Panc1 (cell line): ENCODE measurements around the gene KAT6B. TPM values are rescaled to one million over a fixed set of nuclear protein-coding genes. Genes with fewer than 3 reads are reported as not detected.

ENCODE experiments used
- ATAC-seq: fragments of 200-7000 bp; cut with Tn5 transposase; 2 replicates; pipeline ENCODE4 v1.9.1; 2020; ENCODE audit warnings: mild to moderate bottlenecking, moderate library complexity
- BruUV-seq: library from RNA; stranded (reverse); fragments of 400-500 nt; replicated peaks from 2 replicates; lab custom pipeline; 2021; lab: Mats Ljungman, UMichigan
- CTCF ChIA-PET: fragments of 300-600 bp; sonication (Branson Sonifier 250); formaldehyde crosslinking; loops from one replicate; lab custom pipeline; 2022; ENCODE audit warnings: antibody characterized with exemption; lab: Charles Lee
- POLR2A ChIA-PET: fragments of 300-600 bp; sonication (Branson Sonifier 250); formaldehyde crosslinking; loops from one replicate; lab custom pipeline; 2022; ENCODE audit warnings: antibody characterized with exemption; lab: Charles Lee
- DNase-seq: peaks from one replicate; pipeline ENCODE4 v3.0.0-alpha.2; 2010; ENCODE audit warnings: low read depth, low spot score
- H3K27ac ChIP-seq: 2 replicates; pipeline ENCODE4 v1.5.1; 2011; ENCODE audit warnings: mild to moderate bottlenecking, low read length, inconsistent platforms
- H3K27me3 ChIP-seq: fragments of 200-500 bp; sonication (Bioruptor generic); 2 replicates; pipeline ENCODE4 v1.6.0; 2014; ENCODE audit warnings: low read length, inconsistent platforms; ENCODE audit not compliant: control insufficient read depth, insufficient read depth
- H3K36me3 ChIP-seq: fragments of 200-500 bp; sonication (Bioruptor generic); 2 replicates; pipeline ENCODE4 v1.5.1; 2014; ENCODE audit warnings: inconsistent platforms, mild to moderate bottlenecking, low read length, moderate library complexity; ENCODE audit not compliant: control insufficient read depth, insufficient read depth
- H3K4me1 ChIP-seq: 2 replicates; pipeline ENCODE4 v1.5.1; 2011; ENCODE audit warnings: inconsistent platforms, mild to moderate bottlenecking, low read length, moderate library complexity; ENCODE audit not compliant: control insufficient read depth, insufficient read depth
- H3K4me3 ChIP-seq, 2 experiments: 2 replicates each; pipeline ENCODE4 v1.5.1; 2011 to 2012; ENCODE audit warnings: low read depth in 2 of 2, low read length in 2 of 2, mild to moderate bottlenecking in 2 of 2, inconsistent platforms in 1 of 2, moderate library complexity in 1 of 2
- H3K9me3 ChIP-seq: fragments of 200-500 bp; sonication (Bioruptor generic); 2 replicates; pipeline ENCODE4 v1.5.1; 2014; ENCODE audit warnings: low read depth, mild to moderate bottlenecking, inconsistent platforms, low read length, moderate library complexity; ENCODE audit not compliant: control insufficient read depth, insufficient read depth
- POLR2AphosphoS5 ChIP-seq: IDR thresholded peaks from 2 replicates; pipeline ENCODE4 v1.6.1; 2012; ENCODE audit warnings: mild to moderate bottlenecking, low read depth, low read length, moderate library complexity
- SIN3A ChIP-seq: IDR thresholded peaks from 2 replicates; pipeline ENCODE4 v1.6.1; 2012; ENCODE audit warnings: low read depth, mild to moderate bottlenecking, low read length, moderate library complexity, borderline replicate concordance; ENCODE audit not compliant: insufficient read depth
- TCF7L2 ChIP-seq: IDR thresholded peaks from 2 replicates; pipeline ENCODE4 v1.6.1; 2011; ENCODE audit warnings: mild to moderate bottlenecking, low read depth, low read length, inconsistent platforms
- in situ Hi-C: cut with HindIII; loops from 2 replicates; pipeline ENCODE4 v1.10.0; 2016; ENCODE audit warnings: low sequenced_read_pairs, low pct_unique_long_range_greater_than_20kb
- intact Hi-C: fragments of 100-400 bp; cut with micrococcal nuclease; formaldehyde crosslinking; loops from one replicate; pipeline ENCODE4 v1.10.0; 2022; ENCODE audit not compliant: unreplicated experiment
- total RNA-seq: library from RNA; stranded (reverse); gene quantifications from one replicate; pipeline ENCODE4 v1.2.1, GENCODE V29; 2021; ENCODE audit not compliant: unreplicated experiment
- TF ChIP-seq, protein P1 (sequence below), 2 experiments: IDR thresholded peaks; 2 replicates each; pipeline ENCODE4 v1.6.1; 2011 to 2012; ENCODE audit warnings: low read depth in 2 of 2, control low read depth in 1 of 2, low read length in 1 of 2, mild to moderate bottlenecking in 1 of 2, moderate library complexity in 1 of 2; ENCODE audit not compliant: insufficient read depth in 1 of 2
- TF ChIP-seq, protein P2 (sequence below): fragments of 450-650 bp; IDR thresholded peaks from 2 replicates; pipeline ENCODE4 v1.5.1; 2017; ENCODE audit warnings: mild to moderate bottlenecking

The KAT6B gene
- total RNA-seq, 1 experiment from 2014 or later = 31.1 TPM

DNA sequence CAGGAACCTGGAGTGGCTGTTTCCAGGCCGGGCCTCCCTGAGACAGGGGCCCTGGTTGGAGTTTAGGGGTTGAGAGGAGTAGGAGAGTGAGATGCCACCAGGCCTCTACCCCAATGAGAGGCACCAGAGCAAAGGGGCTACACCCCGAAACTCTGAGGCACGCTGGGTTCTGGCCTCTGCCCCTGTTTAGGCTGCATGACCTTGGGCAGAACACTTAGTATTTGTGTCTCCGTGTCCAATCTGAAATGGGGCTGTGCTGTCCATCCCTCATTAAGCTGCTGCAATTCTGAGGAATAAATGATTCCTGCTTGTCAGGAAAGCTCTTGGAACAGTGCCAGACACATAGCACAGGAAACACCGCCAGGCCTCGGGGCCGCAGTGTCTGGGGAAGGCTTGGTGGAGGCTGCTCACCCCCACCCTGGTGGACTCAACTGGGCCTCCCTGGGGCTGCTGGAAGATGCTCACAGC lies 244.6 kb downstream of the KAT6B start:
- ChIA-PET CTCF (interaction anchor here (0.7 kb wide), 1 partner anchor 806 kb away, joined by 3 read pairs; no protein-coding TSS in a partner anchor), POLR2A (no interaction called here)
- no peak for TF ChIP-seq SIN3A
- TF ChIP-seq, protein P1, sequence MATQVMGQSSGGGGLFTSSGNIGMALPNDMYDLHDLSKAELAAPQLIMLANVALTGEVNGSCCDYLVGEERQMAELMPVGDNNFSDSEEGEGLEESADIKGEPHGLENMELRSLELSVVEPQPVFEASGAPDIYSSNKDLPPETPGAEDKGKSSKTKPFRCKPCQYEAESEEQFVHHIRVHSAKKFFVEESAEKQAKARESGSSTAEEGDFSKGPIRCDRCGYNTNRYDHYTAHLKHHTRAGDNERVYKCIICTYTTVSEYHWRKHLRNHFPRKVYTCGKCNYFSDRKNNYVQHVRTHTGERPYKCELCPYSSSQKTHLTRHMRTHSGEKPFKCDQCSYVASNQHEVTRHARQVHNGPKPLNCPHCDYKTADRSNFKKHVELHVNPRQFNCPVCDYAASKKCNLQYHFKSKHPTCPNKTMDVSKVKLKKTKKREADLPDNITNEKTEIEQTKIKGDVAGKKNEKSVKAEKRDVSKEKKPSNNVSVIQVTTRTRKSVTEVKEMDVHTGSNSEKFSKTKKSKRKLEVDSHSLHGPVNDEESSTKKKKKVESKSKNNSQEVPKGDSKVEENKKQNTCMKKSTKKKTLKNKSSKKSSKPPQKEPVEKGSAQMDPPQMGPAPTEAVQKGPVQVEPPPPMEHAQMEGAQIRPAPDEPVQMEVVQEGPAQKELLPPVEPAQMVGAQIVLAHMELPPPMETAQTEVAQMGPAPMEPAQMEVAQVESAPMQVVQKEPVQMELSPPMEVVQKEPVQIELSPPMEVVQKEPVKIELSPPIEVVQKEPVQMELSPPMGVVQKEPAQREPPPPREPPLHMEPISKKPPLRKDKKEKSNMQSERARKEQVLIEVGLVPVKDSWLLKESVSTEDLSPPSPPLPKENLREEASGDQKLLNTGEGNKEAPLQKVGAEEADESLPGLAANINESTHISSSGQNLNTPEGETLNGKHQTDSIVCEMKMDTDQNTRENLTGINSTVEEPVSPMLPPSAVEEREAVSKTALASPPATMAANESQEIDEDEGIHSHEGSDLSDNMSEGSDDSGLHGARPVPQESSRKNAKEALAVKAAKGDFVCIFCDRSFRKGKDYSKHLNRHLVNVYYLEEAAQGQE (IDR thresholded peaks at IDR 0.05; ENCODE audit: insufficient read depth in 1 of 2, low read depth in 2 of 2, low read length in 1 of 2) = no peak
- ATAC-seq (0 out of 2 replicates have a peak, but pooled peaks have one; percentile 30), DNase-seq (no peak)
- Histone ChIP-seq H3K4me1 (no peaks in the 10 kb centered on the region), H3K9me3 (no peaks in the 10 kb centered on the region), H3K36me3 (no peaks in the 10 kb centered on the region), H3K27ac (no peak overlapping the region), H3K4me3 (no peak overlapping the region), H3K27me3 (no peaks in the 10 kb centered on the region)
- intact Hi-C loops = no loop called here
- in situ Hi-C loops = no loop called here
- no TSS peak for BruUV-seq

DNA sequence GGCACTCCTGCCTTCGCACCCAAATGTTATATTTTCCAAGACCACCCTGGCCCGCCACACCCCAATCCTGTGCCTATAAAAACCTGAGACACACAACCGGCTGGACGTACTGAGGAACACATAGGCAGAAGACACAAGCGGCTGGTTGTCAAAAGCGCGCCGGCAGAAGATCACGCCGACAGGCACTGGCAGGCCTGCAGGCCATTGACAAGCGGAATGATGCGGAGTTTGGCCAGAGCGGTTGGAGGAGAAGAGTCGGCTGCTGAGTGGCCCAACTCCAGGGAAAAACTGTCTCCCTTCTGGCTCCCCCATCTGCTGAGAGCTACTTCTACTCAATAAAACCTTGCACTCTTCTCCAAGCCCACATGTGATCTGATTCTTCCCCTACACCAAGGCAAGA lies 245.4 kb downstream of the KAT6B start:
- Histone ChIP-seq H3K36me3 (no peaks in the 10 kb centered on the region), H3K4me1 (no peaks in the 10 kb centered on the region), H3K27me3 (no peaks in the 10 kb centered on the region), H3K4me3 (no peak overlapping the region), H3K27ac (no peak overlapping the region), H3K9me3 (no peaks in the 10 kb centered on the region)
- DNase-seq = no peak
- in situ Hi-C loops = no loop called here
- intact Hi-C loops = no loop called here
- ATAC-seq = no peak
- POLR2A ChIA-PET = no interaction called here
- no peak for TF ChIP-seq POLR2AphosphoS5
- no peak for TF ChIP-seq SIN3A
- TF ChIP-seq, protein P2, sequence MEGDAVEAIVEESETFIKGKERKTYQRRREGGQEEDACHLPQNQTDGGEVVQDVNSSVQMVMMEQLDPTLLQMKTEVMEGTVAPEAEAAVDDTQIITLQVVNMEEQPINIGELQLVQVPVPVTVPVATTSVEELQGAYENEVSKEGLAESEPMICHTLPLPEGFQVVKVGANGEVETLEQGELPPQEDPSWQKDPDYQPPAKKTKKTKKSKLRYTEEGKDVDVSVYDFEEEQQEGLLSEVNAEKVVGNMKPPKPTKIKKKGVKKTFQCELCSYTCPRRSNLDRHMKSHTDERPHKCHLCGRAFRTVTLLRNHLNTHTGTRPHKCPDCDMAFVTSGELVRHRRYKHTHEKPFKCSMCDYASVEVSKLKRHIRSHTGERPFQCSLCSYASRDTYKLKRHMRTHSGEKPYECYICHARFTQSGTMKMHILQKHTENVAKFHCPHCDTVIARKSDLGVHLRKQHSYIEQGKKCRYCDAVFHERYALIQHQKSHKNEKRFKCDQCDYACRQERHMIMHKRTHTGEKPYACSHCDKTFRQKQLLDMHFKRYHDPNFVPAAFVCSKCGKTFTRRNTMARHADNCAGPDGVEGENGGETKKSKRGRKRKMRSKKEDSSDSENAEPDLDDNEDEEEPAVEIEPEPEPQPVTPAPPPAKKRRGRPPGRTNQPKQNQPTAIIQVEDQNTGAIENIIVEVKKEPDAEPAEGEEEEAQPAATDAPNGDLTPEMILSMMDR = no peak
- no peak for TF ChIP-seq TCF7L2
- TF ChIP-seq, protein P1 (IDR thresholded peaks at IDR 0.05; ENCODE audit: insufficient read depth in 1 of 2, low read depth in 2 of 2, low read length in 1 of 2) = no peak
- no TSS peak for BruUV-seq
- CTCF ChIA-PET = no interaction called here
